ENCODE results near the gene CTPS2.
"Not testable (repeated sequence)": the region's sequence is repeated elsewhere in the genome, so short reads cannot be mapped to it uniquely, and the experiment has no call there.

CTPS2 gene

GRCh38 chrX:16601885-16602284 lies 110.6 kb downstream of the CTPS2 start:
- DNase-seq, result no peak

GRCh38 chrX:16594490-16594889 lies 118.0 kb downstream of the CTPS2 start:
- DNase-seq, result no peak

GRCh38 chrX:16593801-16594200 lies 118.7 kb downstream of the CTPS2 start:
- DNase-seq, result no peak

GRCh38 chrX:16592194-16592770 lies 120.2 kb downstream of the CTPS2 start:
- DNase-seq, result no peak

GRCh38 chrX:16589826-16590225 lies 122.6 kb downstream of the CTPS2 start:
- DNase-seq, result no peak

GRCh38 chrX:16589211-16589610 lies 123.3 kb downstream of the CTPS2 start:
- DNase-seq, result no peak

- DNase-seq, result no peak
Measured at GRCh38 chrX:16588266-16588665, 124.2 kb downstream of the CTPS2 start.

DNA sequence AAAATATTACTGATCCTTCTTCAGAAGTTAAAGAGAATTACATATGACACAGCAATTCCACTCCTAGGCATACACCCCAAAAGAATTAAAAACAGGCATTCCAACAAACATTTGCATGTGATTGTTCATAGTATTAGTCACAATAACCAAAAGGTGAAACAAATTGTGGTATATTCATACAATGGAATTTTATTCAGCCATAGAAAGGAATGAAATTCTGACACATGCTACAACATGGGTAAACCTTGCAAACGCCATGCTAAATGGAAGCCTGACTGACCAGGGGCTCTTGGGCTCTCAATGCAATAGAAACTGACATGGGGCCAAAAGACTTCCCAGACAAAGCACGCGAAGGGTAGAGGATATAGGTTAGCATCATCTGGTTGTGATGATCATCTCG lies 124.6 kb downstream of the CTPS2 start:
- no peak for DNase-seq

- no peak for DNase-seq
Measured at GRCh38 chrX:16586377-16587112, 125.9 kb downstream of the CTPS2 start.

DNA sequence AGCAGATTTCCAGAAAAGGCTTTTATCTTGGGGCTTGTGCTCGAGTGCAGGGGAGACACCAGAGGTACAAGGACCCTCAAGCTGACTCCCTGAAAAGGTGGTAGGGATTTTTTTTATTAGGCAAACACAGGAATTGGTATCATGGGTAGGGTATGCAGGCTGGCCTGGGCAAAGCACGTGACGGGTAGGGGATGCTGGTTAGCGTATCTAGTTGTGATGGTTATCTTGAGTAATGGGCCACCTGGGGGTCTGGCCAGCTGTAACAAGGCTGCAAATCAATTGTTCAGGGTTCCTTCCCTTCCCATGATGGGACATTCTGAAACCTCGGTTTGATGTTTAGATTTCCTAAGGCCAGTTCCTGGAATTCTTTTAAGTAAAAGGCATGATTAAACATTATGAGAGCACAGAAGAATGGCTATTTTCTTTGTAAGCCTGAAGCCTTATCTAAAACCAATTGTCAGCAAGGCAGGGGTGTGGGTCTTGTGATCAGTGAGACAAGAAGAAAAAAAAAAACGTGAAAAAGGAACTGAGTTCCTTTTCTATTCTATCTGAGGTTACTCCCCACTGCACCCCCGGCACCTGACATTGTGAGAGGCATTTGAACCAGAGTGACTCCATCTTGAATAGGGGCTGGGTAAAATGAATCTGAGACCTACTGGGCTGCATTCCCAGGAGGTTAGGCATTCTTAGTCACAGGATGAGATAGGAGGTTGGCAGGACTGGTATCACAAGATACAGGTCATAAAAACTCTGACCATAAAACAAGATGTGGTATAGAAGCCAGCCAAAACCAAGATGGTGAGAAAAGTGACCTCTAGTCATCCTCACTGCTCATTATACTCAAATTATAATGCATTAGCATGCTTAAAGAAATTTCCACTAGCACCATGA lies 126.7 kb downstream of the CTPS2 start:
- DNase-seq, result no peak

- not testable (repeated sequence) for DNase-seq
Measured at GRCh38 chrX:16580004-16580797, 132.3 kb downstream of the CTPS2 start.

DNA sequence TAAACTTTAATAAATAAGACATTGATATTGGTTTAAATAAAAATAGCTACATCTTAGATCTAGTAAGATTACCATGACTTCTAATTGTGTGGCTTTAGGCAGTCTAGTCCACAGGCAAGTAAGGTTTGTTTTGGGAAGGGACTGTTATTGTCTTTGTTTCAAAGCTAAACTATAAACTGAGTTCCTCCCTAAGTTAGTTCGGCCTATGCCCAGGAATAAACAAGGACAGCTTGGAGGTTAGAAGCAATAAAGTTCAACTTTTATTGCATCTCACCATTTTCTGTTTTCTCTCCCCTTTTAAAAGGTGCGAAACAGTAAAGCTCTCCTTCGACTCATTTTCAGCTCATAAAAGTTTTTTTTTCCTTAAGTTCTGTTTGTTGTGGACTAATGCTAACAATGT lies 133.0 kb downstream of the CTPS2 start:
- DNase-seq, result no peak

- no peak for DNase-seq
Measured at GRCh38 chrX:16578218-16578617, 134.3 kb downstream of the CTPS2 start.

DNA sequence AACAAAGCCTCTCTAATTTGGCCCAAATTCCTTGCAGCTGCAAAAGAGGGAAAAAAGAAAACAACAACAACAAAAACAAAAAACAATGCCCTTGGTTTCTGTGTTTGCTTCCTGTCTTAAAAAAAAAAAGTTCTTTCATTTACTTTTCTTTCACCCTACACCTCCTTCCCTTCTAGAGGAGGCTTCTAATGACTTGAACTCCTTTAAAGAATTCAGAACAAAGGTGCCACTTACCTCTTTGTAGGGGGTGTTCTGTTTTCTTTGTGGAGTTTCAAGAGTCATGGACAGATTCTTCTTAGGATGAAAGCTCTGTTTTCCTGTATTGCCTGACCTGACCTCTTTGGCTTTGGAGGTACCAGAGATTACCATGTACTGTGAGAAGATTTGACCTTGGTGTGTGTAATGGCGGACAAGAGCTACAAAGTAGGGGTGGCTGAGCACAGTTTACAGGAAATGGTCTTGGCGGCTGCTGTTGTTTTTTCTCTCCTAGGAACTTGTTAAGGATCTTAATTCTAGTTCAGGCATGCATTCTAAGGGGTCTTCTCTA lies 134.9 kb downstream of the CTPS2 start:
- DNase-seq, result no peak

DNA sequence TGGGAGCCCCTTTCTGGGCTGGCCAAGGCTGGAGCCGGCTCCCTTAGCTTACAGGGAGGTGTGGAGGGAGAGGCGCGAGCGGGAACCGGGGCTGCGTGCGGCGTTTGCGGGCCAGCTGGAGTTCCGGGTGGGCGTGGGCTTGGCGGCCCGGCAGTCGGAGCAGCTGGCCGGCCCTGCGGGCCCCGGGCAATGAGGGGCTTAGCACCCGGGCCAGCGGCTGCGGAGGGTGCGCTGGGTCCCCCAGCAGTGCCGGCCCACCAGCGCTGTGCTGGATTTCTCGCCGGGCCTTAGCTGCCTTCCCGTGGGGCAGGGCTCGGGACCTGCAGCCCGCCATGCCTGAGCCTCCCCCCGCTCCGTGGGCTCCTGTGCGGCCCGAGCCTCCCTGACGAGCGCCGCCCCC lies 137.1 kb downstream of the CTPS2 start:
- not testable (repeated sequence) for DNase-seq

GRCh38 chrX:16573781-16574180 lies 138.7 kb downstream of the CTPS2 start:
- no peak for DNase-seq

DNA sequence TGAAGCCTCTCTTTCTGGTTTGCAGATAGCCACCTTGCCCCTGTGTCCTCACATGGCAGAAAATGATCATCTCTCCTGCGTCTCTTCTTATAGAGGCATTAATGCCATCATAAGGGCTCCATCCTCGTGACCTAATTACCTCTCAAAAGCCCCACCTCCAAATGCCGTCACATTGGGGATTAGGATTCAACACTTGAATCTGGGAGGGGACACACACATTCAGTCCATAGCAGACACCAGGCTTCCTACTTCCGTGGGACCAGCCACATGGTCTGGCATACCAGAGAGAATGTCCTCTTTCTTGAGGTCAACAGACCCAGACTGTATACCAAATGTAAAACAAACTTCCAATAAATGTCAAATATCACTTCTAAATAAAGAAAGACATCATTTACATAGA lies 144.8 kb downstream of the CTPS2 start:
- no peak for DNase-seq

GRCh38 chrX:16566571-16566970 lies 145.9 kb downstream of the CTPS2 start:
- no peak for DNase-seq

DNA sequence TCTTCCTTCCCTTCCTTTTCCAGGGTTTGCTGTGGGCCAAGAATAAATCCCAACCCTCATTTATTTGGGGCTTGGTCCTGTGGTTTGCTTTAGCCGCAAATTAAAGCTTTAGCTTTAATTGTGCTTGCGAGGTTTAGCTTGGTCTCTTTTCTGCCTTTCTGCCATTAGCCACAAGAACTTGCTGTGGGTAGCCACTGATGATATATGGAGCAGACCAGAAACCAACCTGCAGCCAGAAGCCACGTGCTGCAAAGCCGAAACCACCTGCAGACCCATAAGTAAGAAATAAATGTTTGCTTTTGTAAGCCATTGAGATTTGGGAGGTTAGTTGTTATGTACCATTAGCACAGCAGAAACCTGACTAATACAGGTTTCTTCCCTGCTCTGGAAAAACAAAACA lies 152.3 kb downstream of the CTPS2 start:
- no peak for DNase-seq

DNA sequence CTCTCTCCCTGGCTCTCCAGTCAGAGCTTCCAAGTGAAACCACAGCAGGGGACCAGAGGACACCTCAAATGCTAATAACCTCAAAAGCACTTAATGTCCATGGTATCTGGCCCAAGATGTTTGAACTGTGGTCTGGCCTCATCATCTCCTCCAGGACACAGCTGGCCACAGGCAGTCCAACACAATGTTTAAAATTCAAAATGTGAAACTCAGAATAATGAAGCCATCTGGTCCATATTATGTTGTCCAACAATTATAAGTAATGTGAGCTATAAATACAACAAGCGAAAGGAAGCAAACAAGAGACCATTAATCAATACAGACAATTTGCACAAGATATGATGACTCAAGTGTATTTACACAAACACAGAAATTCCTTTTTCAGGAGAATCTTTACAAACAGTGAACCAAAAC lies 153.3 kb downstream of the CTPS2 start:
- DNase-seq, result no peak

GRCh38 chrX:16558489-16558888 lies 154.0 kb downstream of the CTPS2 start:
- no peak for DNase-seq

DNA sequence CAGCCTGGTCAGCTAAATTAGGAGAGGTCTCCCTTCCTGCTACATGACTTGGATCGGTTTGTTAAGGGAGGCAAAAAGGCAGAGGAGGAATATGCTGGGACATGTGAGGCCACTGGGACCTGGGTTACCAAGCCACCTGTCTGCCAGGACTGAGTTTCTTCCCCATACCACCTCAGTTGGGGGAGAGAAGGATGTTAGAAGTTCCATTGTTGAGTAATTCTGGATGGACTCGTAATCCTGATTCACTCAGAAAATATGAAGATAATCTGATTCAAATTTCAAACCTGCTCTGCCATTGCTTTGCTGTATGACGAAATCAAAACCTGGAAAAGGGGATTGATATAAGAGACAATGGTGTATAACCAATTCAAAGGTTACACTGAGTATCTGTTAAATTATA lies 159.9 kb downstream of the CTPS2 start:
- no peak for DNase-seq

- DNase-seq, result no peak
Measured at GRCh38 chrX:16547644-16548043, 164.8 kb downstream of the CTPS2 start.

All from stimulated activated CD4-positive, alpha-beta T cell treated with anti-CD3 and anti-CD28 coated beads, Interleukin-4, amount 100 ng/mL, for 4 hours (primary cell).